ENCODE measurements around the gene FBXL14.

Gene FBXL14

GRCh38 chr12:1532375-1533165 is 61.8 kb downstream of the FBXL14 start:
- DNase-seq: peak in 1 of 2 experiments; percentile 52

GRCh38 chr12:1531654-1532374 is 62.6 kb downstream of the FBXL14 start:
- DNase-seq: no peak

- DNase-seq: peak in 1 of 2 experiments; percentile 31
These were observed 63.2 kb downstream of the FBXL14 start for GRCh38 chr12:1531153-1531653.

GRCh38 chr12:1530592-1531152 is 63.7 kb downstream of the FBXL14 start:
- no peak for DNase-seq

GRCh38 chr12:1529862-1530591 is 64.4 kb downstream of the FBXL14 start:
- DNase-seq: peak in 1 of 2 experiments; percentile 33

- no peak for DNase-seq
These were observed 65.0 kb downstream of the FBXL14 start for GRCh38 chr12:1529228-1529861.

GRCh38 chr12:1528791-1529190 is 65.6 kb downstream of the FBXL14 start:
- DNase-seq: no peak

GRCh38 chr12:1527789-1528188 is 66.6 kb downstream of the FBXL14 start:
- DNase-seq: no peak

GRCh38 chr12:1525858-1526257 is 68.5 kb downstream of the FBXL14 start:
- DNase-seq: no peak

GRCh38 chr12:1523558-1524050 is 70.8 kb downstream of the FBXL14 start:
- DNase-seq: no peak

- no peak for DNase-seq
These were observed 71.3 kb downstream of the FBXL14 start for GRCh38 chr12:1523046-1523445.

- DNase-seq: no peak
These were observed 74.7 kb downstream of the FBXL14 start for GRCh38 chr12:1519642-1520041.

GRCh38 chr12:1518591-1519516 is 75.5 kb downstream of the FBXL14 start:
- peak; percentile 16 to 34 for DNase-seq

- no peak for DNase-seq
These were observed 76.5 kb downstream of the FBXL14 start for GRCh38 chr12:1517734-1518525.

- DNase-seq: peak in 1 of 2 experiments; percentile 57
These were observed 77.4 kb downstream of the FBXL14 start for GRCh38 chr12:1517007-1517406.
